HG03175 (cell line): Measurements from ENCODE around the gene DRD2.

Experiments
- ATAC-seq: cut with Tn5 transposase; IDR thresholded peaks from one replicate; pipeline ENCODE4 v1.9.1; 2021; ENCODE audit warnings: mild to moderate bottlenecking, moderate library complexity; ENCODE audit not compliant: unreplicated experiment

Gene DRD2

GRCh38 chr11:113487622-113488021 lies 12.4 kb upstream of the DRD2 start:
- ATAC-seq: no peak

GRCh38 chr11:113484223-113484622 lies 9.0 kb upstream of the DRD2 start:
- no peak for ATAC-seq

- no peak for ATAC-seq
These were observed 6.5 kb upstream of the DRD2 start for GRCh38 chr11:113481672-113482071.

DNA sequence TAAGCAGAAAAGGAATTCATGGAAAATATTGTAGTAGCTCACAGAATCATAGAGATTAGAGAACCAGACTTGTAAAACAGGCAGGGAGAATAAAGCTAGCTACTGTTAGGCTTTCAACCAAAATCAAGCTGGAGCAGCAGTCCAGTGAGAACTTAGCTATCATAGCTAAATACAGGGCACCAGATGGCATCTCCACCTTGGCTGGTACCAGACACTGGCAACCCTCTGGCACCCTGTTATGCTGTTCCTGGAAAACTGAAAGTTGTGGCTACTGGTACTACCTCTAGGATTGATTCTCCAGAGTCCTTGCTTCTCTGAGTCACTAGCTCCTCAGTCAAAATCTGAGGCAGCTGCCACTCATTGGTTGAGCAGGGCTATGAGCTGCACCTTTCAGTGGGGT lies 6.0 kb upstream of the DRD2 start:
- no peak for ATAC-seq

- ATAC-seq: no peak
These were observed 2.1 kb upstream of the DRD2 start for GRCh38 chr11:113477321-113477720.

GRCh38 chr11:113476553-113476952 lies 1.4 kb upstream of the DRD2 start:
- no peak for ATAC-seq

DNA sequence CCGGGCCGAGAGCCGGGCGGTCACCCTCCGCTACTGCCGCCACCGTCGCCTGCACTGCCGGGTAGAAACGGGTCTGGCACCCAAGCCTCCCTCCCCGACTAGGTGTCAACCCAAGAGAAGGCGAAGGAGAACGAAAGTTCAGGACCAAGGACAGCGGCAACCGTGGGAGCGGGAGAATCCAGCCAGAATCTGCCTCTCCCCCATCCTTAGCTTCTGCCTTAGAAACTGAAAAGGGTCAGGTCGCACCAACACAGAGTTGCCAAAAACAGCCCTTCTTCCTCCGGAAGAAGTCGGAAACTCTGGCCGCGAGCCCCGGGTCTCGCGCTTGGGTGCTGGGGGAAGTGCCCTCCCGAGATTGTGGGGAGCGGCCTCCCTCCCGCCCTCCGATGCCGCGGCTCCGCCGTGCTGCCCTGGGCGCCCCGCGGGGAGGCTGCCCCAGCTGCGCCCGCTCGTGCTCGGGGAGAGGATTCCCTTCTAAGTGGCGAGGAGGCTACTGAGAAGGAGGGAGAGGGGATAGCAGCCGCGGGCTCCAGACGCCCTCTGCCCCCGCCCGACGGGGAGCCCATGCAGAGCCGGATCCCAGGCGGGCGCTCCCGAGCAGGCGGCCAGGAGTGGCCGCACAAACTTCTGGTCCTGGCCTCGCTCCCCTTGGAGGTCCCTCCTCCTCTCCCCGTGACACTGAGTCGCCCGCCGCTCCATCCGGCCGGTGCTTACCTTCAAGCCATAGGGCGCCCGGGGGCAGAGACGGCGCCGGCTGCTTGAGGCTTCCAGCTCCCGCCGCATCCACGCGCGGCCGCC lies 637 bp downstream of the DRD2 start:
- no peak for ATAC-seq

GRCh38 chr11:113473983-113474361 lies 1.2 kb downstream of the DRD2 start:
- no peak for ATAC-seq

GRCh38 chr11:113472471-113472870 lies 2.7 kb downstream of the DRD2 start:
- ATAC-seq: no peak

- ATAC-seq: no peak
These were observed 5.0 kb downstream of the DRD2 start for GRCh38 chr11:113470233-113470632.

DNA sequence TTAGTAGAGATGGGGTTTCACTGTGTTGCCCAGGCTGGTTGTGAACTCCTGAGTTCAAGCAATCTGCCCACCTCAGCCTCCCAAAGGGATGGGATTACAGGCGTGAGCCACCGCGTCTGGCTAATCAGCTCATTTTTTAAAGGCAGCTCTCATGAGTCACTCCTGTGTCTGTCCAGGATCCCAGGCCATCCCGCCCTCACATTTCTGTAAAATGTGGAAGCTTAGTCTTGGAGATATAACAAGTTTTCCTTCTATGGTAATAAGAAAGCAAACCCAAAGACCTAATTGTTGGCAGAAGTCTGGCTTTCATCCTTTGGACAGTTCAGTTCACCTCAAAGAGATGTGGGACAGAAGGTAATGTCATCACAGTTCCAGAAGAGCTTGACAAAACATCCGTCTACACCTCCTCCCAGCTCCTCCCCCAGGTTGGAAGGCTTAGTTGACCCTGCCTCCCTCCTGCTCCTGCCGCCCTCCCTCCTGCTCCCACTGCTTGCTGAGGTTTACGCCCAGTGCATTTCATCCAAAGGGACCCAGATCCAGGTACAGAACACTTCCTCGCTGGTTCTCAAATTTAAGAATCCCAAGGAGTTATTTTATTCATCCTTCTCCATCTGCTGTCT lies 6.4 kb downstream of the DRD2 start:
- no peak for ATAC-seq

DNA sequence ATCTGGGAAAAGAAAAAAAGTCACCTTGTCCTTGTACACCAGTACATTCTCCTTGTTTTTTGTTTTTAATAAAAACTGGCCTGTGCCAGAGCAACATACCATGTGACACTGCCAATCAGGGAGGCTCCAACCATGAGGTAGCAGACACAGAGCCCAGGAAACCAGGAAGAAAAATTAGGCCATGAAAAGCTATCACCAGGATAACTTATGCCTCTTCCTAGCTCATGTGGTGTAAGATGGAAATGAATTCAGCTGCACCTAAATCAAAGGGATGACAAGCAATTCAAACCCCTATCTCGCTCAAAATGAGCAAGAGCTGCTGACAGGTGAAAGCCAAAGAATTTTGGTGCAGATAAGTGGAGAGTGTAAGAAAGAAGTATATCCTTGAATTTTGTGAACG lies 7.7 kb downstream of the DRD2 start:
- no peak for ATAC-seq

- no peak for ATAC-seq
These were observed 9.4 kb downstream of the DRD2 start for GRCh38 chr11:113465786-113466185.

- ATAC-seq: no peak
These were observed 10.8 kb downstream of the DRD2 start for GRCh38 chr11:113464416-113464815.

GRCh38 chr11:113462830-113463229 lies 12.4 kb downstream of the DRD2 start:
- ATAC-seq: no peak

GRCh38 chr11:113461639-113462038 lies 13.6 kb downstream of the DRD2 start:
- ATAC-seq: no peak

DNA sequence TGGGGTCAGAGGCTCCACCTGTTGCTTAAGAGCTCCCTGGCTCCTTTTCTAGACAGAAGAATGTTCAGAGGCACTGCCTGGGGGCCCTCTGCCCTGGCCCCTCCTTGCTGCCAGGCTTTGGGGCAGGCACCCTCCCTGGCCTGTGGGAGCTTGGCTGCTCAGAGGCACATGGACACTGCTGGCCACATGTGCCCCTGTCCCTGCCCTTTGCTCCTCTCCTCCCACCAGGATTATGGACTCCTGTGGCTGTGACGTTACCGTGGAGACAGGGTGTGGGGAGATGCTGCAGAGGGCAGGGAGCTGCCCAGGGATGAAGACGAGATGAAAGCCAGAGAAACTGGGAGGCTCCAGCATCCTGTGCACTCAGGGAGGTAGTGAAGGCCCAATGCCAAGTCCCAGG lies 14.7 kb downstream of the DRD2 start:
- ATAC-seq: no peak

DNA sequence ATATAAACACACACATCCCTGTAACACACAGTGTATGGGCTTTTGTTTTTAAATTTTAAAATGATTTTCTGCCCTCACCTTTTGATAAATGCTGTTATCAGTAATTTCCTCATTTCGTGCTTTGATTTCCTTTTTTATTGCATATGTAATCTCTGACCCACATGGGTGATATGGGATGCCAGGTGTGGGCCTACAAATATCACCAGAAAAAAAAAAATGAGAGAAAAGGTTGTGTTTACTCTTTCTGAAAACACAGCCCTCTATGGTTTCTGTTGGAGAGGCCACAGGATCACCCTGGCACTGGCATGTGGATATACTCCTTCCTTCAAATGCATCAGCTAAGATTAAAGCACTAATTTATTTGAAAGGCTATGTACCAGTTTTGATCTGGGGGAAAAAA lies 17.0 kb downstream of the DRD2 start:
- ATAC-seq: no peak

DNA sequence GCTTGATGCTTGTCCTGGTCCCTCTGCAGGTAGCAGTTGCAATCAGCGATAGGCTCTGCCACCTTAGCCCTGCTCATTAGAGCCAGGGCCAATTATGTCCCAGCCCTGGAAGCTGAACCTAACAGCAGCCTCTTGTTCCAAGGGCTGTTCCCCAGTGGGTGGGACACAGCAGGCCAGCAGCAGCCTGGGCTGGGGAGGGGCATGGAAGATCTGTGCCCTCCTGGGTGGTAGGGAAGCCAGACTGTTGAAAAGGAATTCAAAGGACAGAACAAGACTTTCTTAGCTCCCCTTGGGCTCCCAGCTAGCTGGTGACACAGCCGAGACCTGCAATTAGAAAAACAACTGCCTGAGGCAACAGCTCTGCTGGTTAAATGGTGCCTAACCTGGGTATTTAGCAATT lies 17.4 kb downstream of the DRD2 start:
- ATAC-seq: no peak

- no peak for ATAC-seq
These were observed 20.7 kb downstream of the DRD2 start for GRCh38 chr11:113454455-113454854.

GRCh38 chr11:113449743-113450142 lies 25.5 kb downstream of the DRD2 start:
- ATAC-seq: no peak

DNA sequence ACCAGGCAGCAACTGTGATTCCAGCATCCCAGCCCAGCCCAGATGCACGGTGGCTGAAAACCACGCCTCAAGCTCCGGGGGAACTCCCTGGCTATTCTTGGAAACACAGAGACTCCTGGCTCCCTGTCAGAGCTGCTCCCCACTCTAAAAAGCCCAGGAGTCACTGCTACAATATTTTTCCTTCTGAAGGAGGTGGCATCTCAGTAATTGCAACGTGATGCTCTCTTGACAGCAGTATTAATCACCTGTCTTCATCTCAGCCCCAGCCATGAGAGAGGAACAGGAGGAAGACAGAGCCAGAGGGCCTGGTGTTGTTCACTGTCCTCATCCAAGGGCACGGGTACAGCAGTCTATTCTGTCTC lies 26.9 kb downstream of the DRD2 start:
- no peak for ATAC-seq
